GM12874 (cell line): ENCODE data around the gene FBLIM1.

Experiments used
- TF ChIP-seq, protein P1 (sequence below): IDR thresholded peaks from 2 replicates; pipeline ENCODE4 v1.5.1; 2011; ENCODE audit warnings: low read depth, mild to moderate bottlenecking, control low read depth, low read length, moderate library complexity; ENCODE audit not compliant: insufficient read depth

The FBLIM1 gene, protein sequence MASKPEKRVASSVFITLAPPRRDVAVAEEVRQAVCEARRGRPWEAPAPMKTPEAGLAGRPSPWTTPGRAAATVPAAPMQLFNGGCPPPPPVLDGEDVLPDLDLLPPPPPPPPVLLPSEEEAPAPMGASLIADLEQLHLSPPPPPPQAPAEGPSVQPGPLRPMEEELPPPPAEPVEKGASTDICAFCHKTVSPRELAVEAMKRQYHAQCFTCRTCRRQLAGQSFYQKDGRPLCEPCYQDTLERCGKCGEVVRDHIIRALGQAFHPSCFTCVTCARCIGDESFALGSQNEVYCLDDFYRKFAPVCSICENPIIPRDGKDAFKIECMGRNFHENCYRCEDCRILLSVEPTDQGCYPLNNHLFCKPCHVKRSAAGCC

GRCh38 chr1:15758343-15758931, at the start of gene FBLIM1:
TSS of gene FBLIM1 (plus strand) at chr1:15758795. CDS start at chr1:15764984, 6,189 bp downstream.
- TF ChIP-seq, protein P1, sequence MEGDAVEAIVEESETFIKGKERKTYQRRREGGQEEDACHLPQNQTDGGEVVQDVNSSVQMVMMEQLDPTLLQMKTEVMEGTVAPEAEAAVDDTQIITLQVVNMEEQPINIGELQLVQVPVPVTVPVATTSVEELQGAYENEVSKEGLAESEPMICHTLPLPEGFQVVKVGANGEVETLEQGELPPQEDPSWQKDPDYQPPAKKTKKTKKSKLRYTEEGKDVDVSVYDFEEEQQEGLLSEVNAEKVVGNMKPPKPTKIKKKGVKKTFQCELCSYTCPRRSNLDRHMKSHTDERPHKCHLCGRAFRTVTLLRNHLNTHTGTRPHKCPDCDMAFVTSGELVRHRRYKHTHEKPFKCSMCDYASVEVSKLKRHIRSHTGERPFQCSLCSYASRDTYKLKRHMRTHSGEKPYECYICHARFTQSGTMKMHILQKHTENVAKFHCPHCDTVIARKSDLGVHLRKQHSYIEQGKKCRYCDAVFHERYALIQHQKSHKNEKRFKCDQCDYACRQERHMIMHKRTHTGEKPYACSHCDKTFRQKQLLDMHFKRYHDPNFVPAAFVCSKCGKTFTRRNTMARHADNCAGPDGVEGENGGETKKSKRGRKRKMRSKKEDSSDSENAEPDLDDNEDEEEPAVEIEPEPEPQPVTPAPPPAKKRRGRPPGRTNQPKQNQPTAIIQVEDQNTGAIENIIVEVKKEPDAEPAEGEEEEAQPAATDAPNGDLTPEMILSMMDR: no peak

DNA sequence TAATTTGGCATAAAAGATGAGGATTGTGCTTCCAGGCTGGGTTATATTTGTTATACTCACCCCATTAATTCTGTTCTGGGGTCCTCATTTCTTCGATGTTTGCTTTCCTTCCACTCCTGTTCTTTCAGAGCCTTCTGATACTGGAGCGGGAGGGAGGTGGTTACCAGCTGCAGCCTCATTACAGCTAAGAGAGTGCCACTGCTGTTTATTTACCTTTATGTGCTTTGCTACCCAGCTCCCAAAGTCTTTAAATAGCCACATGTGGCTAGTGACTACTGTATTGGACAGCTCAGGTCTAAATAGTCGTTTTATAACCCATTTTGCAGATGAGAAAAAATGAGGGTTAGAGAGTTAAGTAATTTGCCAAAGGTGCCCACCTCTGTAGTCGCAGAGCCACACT, 49.4 kb upstream of the FBLIM1 start:
- TF ChIP-seq, protein P1: no peak

GRCh38 chr1:15712168-15712567, 46.4 kb upstream of the FBLIM1 start:
- TF ChIP-seq, protein P1: no peak

DNA sequence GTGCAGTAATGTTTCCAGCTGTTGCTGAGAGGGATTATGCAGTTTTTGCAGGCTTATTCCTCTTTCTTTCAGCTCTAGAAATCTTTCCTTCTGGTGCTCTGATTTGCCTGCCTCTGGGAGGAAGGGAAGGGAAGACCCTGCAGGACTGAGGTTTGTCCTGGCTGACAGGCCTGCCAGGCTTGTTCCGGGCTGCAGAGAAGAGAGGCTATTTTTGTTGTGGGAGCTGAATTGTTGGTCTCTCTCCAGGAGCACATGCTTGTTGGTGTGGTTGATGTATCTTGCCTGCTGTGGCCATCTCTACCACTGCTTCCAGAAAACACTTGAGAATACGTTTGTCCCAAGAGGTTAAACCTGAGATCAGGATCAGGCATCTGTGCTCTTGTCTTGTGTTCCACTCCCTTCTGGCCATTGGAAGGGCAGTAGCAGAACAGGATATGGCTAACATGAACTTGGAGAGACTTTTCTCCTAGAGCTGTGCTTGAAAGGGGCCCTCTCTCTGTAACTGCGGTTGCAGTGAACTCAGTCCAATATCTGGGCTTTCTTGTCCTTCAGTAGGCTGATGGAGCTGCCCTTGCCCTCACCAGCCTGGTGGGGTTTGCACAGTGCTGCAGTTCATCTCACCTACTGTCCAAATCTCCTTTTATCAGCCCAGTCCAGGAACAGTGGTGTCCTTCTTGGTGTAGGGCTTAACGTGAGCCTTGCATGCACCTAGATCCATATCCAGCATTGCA, 44.0 kb upstream of the FBLIM1 start:
- TF ChIP-seq, protein P1: no peak

DNA sequence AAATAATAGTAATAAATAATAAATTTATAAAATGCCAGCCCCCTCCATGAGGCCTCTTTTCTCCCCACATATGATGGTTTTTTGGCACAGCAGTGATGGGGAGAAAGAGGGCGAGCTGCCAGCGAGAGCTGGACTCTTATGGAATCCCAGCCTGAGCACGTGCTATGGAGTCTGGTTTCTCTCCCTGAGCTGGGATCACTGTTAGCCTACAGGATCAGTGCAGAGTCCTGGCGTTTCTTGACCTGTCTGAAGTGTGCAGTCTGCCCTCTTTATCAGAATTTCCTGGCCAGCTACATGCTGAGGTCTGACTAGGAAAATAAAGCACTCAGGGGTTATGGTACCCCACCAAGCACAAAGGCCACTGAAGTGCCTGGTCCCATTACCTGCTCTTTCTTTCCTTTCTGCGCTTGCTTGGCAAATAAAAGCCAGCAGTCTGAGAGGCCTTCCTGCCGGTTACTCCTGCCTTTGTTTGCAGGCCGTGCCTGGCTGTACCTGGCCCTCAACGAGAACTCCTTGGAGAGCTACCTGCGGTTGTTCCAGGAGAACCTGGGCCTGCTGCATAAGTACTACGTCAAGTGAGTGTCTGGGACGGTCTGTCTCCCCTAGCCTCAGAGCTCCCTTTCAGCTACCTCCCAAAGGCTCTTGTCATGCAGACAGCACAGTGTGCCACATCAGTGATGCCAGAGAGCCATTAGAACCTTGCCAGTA, 41.0 kb upstream of the FBLIM1 start:
- TF ChIP-seq, protein P1: no peak

DNA sequence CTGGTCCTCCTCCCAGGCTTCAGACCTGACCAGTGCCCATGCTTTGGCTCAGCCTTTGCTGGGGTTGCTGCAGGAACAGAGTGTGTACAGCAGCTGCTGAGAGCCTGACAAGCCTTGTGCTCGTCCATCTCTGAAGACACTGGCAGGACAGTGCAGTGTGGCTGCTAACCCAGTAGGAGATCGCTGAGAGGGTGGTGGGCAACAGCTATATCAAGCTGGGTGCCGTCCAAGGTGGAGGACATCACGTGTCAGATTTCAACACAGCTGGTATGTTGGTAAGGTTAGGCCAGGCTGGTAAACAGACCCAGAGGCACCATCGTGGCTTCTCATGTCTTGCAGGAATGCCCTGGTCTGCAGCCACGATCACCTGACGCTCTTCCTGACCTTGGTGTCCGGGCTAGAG, 40.4 kb upstream of the FBLIM1 start:
- TF ChIP-seq, protein P1: no peak
